KMS-11 (cell line): ENCODE measurements around the gene DIAPH3.

Experiments used
- H2AFZ ChIP-seq: fragments of 200-600 bp; sonication (generic); 2 replicates; pipeline ENCODE4 v1.6.1; 2016; ENCODE audit warnings: antibody characterized with exemption, mixed run types, low read depth
- H3K27ac ChIP-seq: fragments of 200-600 bp; sonication (generic); 2 replicates; pipeline ENCODE4 v1.6.1; 2016; ENCODE audit warnings: mild to moderate bottlenecking, mixed run types
- H3K27me3 ChIP-seq: fragments of 200-600 bp; sonication (generic); 2 replicates; pipeline ENCODE4 v1.6.1; 2017; ENCODE audit warnings: mild to moderate bottlenecking, low read depth, mixed run types, moderate library complexity; ENCODE audit not compliant: insufficient read depth
- H3K36me3 ChIP-seq: fragments of 200-600 bp; sonication (generic); 2 replicates; pipeline ENCODE4 v1.6.1; 2017; ENCODE audit warnings: mild to moderate bottlenecking, mixed run types; ENCODE audit not compliant: insufficient read depth
- H3K4me1 ChIP-seq: fragments of 200-600 bp; sonication (generic); 2 replicates; pipeline ENCODE4 v1.6.1; 2016; ENCODE audit warnings: mild to moderate bottlenecking, low read depth, mixed run types; ENCODE audit not compliant: poor library complexity, severe bottlenecking
- H3K4me2 ChIP-seq: fragments of 200-600 bp; sonication (generic); 2 replicates; pipeline ENCODE4 v1.7.0; 2016; ENCODE audit warnings: mild to moderate bottlenecking, mixed run types
- H3K4me3 ChIP-seq: fragments of 200-600 bp; sonication (generic); IDR thresholded peaks from 2 replicates; pipeline ENCODE4 v1.6.1; 2017; ENCODE audit warnings: low read depth, low read length, mixed read lengths; ENCODE audit not compliant: insufficient read depth
- H3K79me2 ChIP-seq: fragments of 200-600 bp; sonication (generic); 2 replicates; pipeline ENCODE4 v1.6.1; 2016; ENCODE audit warnings: low read depth, mixed run types; ENCODE audit not compliant: insufficient read depth
- H3K9ac ChIP-seq: fragments of 200-600 bp; sonication (generic); 2 replicates; pipeline ENCODE4 v1.6.1; 2016; ENCODE audit warnings: mild to moderate bottlenecking, mixed run types
- H4K20me1 ChIP-seq: fragments of 200-600 bp; sonication (generic); 2 replicates; pipeline ENCODE4 v1.6.1; 2016; ENCODE audit warnings: mild to moderate bottlenecking, mixed run types; ENCODE audit not compliant: insufficient read depth
- CTCF ChIP-seq: fragments of 200-600 bp; sonication (generic); conservative IDR thresholded peaks from 2 replicates; pipeline ENCODE4 v1.6.1; 2017; ENCODE audit warnings: low read depth, mild to moderate bottlenecking, antibody characterized with exemption, low read length, moderate library complexity, mixed read lengths

Gene DIAPH3

GRCh38 chr13:59641817-59642216 is 521.9 kb downstream of the DIAPH3 start:
- H3K4me1 ChIP-seq: no peaks in the 10 kb centered on the region
- no peaks in the 10 kb centered on the region for H3K79me2 ChIP-seq
- no peak overlapping the region for H3K4me2 ChIP-seq
- H3K4me3 ChIP-seq: no peak overlapping the region
- no peaks in the 10 kb centered on the region for H3K27me3 ChIP-seq
- H3K27ac ChIP-seq: no peak overlapping the region
- H4K20me1 ChIP-seq: no peaks in the 10 kb centered on the region
- H2AFZ ChIP-seq: no peak overlapping the region
- no peaks in the 10 kb centered on the region for H3K36me3 ChIP-seq
- H3K9ac ChIP-seq: no peak overlapping the region
- TF ChIP-seq CTCF: no peak

GRCh38 chr13:59641261-59641660 is 522.5 kb downstream of the DIAPH3 start:
- no peak overlapping the region for H3K9ac ChIP-seq
- TF ChIP-seq CTCF: no peak
- H3K4me3 ChIP-seq: no peak overlapping the region
- no peaks in the 10 kb centered on the region for H3K4me1 ChIP-seq
- no peaks in the 10 kb centered on the region for H3K79me2 ChIP-seq
- H3K27ac ChIP-seq: no peak overlapping the region
- H4K20me1 ChIP-seq: no peaks in the 10 kb centered on the region
- H3K4me2 ChIP-seq: no peak overlapping the region
- H3K27me3 ChIP-seq: no peaks in the 10 kb centered on the region
- no peaks in the 10 kb centered on the region for H3K36me3 ChIP-seq
- H2AFZ ChIP-seq: no peak overlapping the region

GRCh38 chr13:59638404-59638803 is 525.3 kb downstream of the DIAPH3 start:
- Histone ChIP-seq H4K20me1 (no peaks in the 10 kb centered on the region), H3K4me3 (no peak overlapping the region), H3K4me1 (no peaks in the 10 kb centered on the region), H2AFZ (no peak overlapping the region), H3K27me3 (no peaks in the 10 kb centered on the region), H3K36me3 (no peaks in the 10 kb centered on the region), H3K4me2 (no peak overlapping the region), H3K9ac (no peak overlapping the region), H3K27ac (no peak overlapping the region), H3K79me2 (no peaks in the 10 kb centered on the region)
- no peak for TF ChIP-seq CTCF

- H3K36me3 ChIP-seq: no peaks in the 10 kb centered on the region
- no peaks in the 10 kb centered on the region for H3K79me2 ChIP-seq
- no peak overlapping the region for H3K9ac ChIP-seq
- H2AFZ ChIP-seq: no peak overlapping the region
- H4K20me1 ChIP-seq: no peaks in the 10 kb centered on the region
- no peaks in the 10 kb centered on the region for H3K27me3 ChIP-seq
- H3K4me2 ChIP-seq: no peak overlapping the region
- H3K4me1 ChIP-seq: no peaks in the 10 kb centered on the region
- no peak overlapping the region for H3K27ac ChIP-seq
- TF ChIP-seq CTCF: no peak
- no peak overlapping the region for H3K4me3 ChIP-seq
Measured at GRCh38 chr13:59635589-59635988, 528.1 kb downstream of the DIAPH3 start.

GRCh38 chr13:59633290-59633689 is 530.4 kb downstream of the DIAPH3 start:
- H3K9ac ChIP-seq: no peak overlapping the region
- no peak overlapping the region for H3K4me2 ChIP-seq
- no peaks in the 10 kb centered on the region for H4K20me1 ChIP-seq
- H2AFZ ChIP-seq: no peak overlapping the region
- no peak overlapping the region for H3K4me3 ChIP-seq
- no peaks in the 10 kb centered on the region for H3K79me2 ChIP-seq
- no peak overlapping the region for H3K27ac ChIP-seq
- TF ChIP-seq CTCF: no peak
- no peaks in the 10 kb centered on the region for H3K27me3 ChIP-seq
- no peaks in the 10 kb centered on the region for H3K36me3 ChIP-seq
- no peaks in the 10 kb centered on the region for H3K4me1 ChIP-seq
